NCI-H2107 (cell line): ENCODE measurements around the gene CCL4L2.
"Not testable (repeated sequence)": the region's sequence is repeated elsewhere in the genome, so short reads cannot be mapped to it uniquely, and the experiment has no call there.

Experiments used
- DNase-seq: peaks from one replicate; lab custom pipeline; 2025; lab: John Stamatoyannopoulos, UW

The CCL4L2 gene

DNA sequence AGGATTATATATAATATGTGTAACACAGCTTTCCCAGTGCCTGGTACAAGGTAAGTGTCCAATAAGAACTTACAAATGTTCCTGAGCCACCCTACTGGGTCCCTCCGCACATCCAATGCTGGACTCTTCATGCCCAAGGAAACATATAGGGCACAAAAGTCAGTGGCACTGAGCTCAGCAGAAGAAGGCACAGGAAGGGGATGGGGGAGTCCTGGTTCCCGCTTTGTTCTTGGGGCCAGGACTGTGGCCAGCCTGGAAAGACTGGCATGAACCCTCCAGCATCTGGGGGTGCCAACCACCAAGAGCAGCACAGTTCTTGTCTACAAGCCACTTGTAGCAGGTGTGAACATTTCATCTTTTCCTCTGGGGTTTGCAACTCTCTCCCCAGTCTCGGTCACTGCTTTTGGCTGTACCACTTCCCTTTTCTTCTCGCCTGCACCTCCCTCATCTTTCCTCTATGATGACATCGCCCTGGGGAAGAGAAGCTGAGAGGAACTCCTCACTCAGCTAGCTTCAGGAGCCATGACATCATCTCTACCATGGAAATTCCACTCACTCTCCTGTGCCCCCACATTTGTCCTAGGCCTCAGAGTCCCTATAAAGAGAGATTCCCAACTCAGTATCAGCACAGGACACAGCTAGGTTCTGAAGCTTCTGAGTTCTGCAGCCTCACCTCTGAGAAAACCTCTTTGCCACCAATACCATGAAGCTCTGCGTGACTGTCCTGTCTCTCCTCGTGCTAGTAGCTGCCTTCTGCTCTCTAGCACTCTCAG lies at the start of gene CCL4L2:
CCL4L2 (plus strand) TSS at position 625 of the 773 bp plus-strand sequence.
- DNase-seq, result not testable (repeated sequence)

DNA sequence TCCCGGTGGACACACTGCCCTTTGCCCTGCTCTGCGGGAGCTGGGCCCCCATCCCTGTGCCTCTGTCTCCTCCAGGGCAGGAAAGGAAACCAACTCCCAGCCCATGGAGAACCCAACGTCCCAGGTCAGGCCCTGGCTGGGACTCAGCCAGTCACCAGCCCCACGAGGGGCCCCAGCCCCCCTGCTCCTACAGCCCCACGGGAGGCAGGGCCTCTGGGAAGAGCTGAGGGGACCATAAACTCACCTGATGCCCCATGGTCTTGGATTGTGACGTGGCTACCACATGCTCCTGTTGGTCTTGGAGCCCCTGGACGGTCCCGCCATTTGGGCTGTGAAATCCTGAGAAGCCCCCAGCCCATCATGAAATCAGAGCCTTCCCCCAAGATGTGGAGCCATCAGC lies 42.0 kb upstream of the CCL4L2 start:
- DNase-seq, result not testable (repeated sequence)

- DNase-seq, result not testable (repeated sequence)
Observed at GRCh38 chr17:36176536-36176935, 34.3 kb upstream of the CCL4L2 start, which contains the start of gene TBC1D3B. Gene TBC1D3B (minus strand): TSS chr17:36176636. CDS start chr17:36175050, 1,586 bp downstream.

GRCh38 chr17:36181446-36182175 lies 29.3 kb upstream of the CCL4L2 start:
- not testable (repeated sequence) for DNase-seq

- DNase-seq, result no peak
Observed at GRCh38 chr17:36182176-36183000, 28.5 kb upstream of the CCL4L2 start.

DNA sequence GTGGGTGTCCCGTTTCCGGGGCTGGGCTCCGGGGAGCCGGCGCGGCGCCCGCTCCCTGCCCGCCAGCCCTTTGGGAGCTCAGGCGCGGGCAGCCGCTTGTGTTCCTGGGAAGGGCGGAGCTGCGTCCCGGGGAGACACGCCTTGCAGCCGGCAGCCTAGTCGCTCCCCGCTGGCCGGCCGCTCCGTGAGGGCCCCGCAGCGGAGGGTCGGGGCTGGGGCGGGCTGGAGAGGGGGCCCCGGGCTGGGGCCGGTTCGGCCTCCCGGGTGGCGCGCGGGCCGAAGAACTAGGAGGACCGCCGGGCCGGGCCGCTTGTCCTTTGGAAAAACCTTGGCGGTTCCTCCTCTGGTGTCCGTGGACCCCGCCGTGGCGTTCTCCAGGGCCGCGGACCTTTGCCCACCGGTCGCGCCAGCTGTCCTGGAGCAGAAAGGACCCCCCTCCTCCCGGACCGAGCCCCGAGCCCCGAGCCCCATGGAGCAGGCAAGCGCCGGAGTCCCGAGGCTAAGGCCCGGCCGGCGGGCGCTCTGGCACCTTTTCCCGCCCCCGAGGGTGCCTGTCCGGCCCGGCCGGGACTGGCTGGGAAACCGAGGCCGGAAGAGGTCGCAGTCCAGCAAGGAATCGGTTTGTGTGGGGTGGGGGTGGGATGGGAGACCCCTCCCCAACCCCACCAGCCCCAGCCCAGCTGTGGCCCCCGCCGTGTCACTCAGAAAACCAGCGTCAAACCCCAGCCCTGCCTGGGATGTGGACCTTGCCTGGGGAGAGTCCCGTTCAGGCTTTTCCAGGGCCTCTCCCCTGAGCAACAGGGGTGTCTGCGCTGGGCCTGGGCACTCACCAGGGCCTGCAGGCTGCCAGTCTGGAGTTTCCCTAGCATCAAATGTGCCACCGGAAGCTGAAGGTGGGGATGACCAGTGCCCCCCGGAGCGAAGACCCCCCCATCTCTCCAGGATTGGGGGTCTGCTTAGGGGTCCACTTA lies 27.6 kb upstream of the CCL4L2 start:
- peak; percentile 34 for DNase-seq

- no peak for DNase-seq
Observed at GRCh38 chr17:36184023-36184765, 26.7 kb upstream of the CCL4L2 start.

DNA sequence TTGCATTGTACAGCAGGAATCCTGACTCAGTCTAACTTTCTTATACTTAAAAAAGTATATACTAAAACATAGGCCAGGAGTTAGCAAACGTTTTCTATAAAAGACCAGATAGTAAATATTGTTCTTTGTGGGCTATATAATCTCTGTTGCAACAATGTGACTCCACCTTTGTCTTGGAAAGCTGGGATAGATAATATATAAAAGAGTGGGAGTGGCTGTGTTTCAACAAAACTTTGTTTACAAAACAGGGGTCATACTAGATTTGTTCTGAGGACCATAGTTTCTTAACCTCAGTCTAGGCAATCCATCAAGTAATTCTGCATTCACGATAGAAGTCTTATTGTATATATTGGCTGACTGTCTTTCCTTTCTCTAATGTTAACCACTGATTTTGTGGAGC lies 25.4 kb upstream of the CCL4L2 start:
- DNase-seq, result no peak

- not testable (repeated sequence) for DNase-seq
Observed at GRCh38 chr17:36186810-36187763, 23.8 kb upstream of the CCL4L2 start.

DNA sequence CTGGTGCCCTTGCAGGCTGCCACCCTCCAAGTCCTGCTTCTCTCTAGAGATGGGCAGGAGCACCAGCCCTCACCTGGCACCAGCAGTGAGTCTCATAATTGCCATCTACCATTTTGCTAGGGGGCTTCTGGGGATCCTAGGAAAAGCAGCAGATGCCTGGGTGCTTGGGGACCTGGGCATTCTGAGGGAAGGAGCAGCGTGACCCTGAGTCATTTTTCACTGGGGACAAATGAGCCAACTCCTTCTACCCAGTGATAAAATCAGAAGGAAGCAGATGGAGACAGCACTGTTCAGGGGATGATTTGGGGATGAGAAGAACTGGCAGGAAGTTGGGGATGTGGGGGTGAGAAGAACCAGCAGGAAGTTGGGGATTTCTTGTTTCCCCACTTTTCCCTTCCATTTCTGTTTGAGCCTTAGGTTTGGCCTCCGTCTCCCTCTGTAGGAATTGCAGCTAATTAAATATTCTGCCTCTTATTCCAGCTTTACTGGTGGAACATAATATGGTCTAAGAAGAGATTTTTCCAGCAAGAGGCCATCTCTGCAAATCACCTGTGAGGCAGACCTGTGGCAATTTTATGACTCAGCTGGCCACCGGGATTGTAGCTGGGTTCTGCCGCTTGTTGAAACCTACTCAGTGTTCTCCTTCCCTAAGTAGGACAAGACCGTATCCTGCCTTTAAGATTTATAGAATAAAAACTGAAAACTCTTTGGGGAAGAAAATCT lies 22.8 kb upstream of the CCL4L2 start:
- DNase-seq, result not testable (repeated sequence)

DNA sequence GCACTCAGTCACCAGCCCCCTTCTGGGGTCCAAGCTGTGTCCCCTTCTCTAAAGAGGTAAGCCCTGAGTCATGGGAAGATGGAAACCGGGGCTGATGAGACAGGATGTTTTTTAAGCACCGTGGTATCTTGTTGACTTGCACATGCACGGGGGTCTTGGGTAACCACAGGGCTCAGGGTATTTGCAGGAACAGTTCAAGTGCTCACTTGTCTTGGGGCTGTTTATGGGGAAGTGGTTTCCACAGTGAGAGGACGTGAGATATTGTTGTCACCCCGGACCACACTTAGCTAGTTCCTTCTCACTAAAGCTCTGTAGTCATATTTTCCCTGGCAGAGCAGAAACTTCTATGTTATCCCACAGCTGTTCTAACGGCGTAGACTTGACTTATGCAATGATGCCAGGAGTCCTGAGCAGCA lies 22.0 kb upstream of the CCL4L2 start:
- no peak for DNase-seq

DNA sequence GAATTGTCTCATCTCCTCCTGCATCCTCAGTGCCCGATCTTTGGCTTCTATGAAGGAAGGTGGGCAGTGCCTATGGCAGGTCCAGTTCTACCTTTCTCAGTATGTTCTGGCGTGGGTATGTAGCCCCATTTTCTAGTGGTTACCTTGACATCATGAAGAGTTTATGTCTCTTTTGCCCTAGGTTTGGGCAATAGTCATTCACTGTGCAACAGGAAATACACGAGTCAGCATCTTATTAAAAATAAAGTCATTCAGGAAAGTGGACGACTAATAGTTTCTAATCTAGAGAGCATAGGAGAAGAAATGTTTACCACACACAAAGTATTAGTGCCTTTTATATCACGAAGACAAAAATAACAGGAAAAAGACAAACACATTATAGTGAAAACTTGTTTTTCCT lies 20.9 kb upstream of the CCL4L2 start:
- not testable (repeated sequence) for DNase-seq

- not testable (repeated sequence) for DNase-seq
Observed at GRCh38 chr17:36190549-36191330, 20.1 kb upstream of the CCL4L2 start.

DNA sequence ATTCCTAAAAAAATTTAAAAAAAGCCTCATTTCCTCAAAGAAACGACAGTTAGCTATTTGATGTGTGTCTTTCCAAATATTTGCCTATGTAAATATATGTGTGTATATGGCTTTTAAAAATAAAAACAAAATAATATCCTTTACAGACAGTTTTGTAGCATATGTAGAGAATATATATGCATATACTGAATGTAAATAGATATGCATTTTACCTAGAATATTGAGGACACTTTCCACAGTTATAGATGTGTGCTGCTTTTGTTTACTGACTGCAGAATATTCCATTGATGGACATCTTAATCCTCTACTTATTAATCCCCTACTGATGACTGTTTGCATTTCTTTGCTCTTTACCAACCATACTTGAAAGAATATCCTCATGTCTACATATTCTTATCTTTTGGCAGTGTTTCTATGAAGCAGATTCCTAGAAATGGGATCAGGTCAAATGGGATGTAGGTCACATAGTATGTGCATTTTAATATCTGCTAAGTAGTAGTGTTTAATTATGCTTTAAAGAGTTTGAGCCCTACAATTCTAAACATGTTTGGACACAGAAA lies 17.6 kb upstream of the CCL4L2 start:
- no peak for DNase-seq

DNA sequence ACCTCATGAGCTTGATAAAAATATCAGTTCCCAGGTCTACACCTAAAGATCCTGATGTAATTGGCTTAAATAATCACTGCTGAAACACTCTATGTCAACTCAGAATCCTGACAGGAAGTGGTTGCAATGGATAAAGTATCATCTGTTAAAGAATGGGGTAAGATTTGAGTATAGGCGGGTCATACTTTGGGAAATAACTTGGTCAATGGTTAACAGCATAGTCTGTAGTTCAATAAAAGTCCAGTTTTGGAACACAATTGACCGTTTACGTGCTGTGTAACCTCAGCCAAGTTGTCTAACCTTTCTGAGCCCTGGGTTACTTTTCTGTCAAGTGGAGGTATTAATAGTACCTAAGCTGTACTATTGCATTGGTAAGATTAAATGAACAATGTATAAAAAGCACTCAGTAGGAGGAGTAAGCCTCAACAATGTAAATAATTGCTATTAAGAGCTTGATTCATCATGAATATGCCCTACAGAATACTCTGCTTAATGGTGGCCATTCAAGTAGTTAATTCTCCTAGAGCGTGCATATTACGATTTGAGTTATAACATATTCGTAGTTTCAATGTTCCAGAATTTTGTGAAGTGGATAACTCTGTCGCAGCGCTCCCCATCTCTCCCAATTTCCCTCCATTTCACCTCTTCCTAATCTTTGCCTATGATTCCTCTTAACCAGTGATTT lies 16.6 kb upstream of the CCL4L2 start:
- not testable (repeated sequence) for DNase-seq

GRCh38 chr17:36194832-36195433 lies 15.9 kb upstream of the CCL4L2 start:
- DNase-seq, result not testable (repeated sequence)
